HEK293T (cell line): ENCODE data around the gene CC2D2B.
"Not testable (repeated sequence)": the region's sequence is repeated elsewhere in the genome, so short reads cannot be mapped to it uniquely, and the experiment has no call there.

Source experiments
- CTCF ChIA-PET: fragments of 350-600 bp; formaldehyde crosslinking; extraction: SDS; loops from one replicate; lab custom pipeline; 2021; ENCODE audit warnings: antibody characterized with exemption, inconsistent platforms; lab: Yijun Ruan, JAX
- POLR2A ChIA-PET: fragments of 350-600 bp; formaldehyde crosslinking; extraction: SDS; loops from one replicate; lab custom pipeline; 2020; ENCODE audit warnings: antibody characterized with exemption, inconsistent platforms; lab: Yijun Ruan, JAX
- DNase-seq: peaks from one replicate; pipeline ENCODE4 v3.0.0; 2012; ENCODE audit warnings: mixed read lengths; ENCODE audit errors: extremely low spot score
- ARNT ChIP-seq: fragments of 450-650 bp; IDR thresholded peaks from 2 replicates; pipeline ENCODE4 v1.6.1; 2017; ENCODE audit warnings: mild to moderate bottlenecking
- BHLHE40 ChIP-seq: fragments of 450-650 bp; IDR thresholded peaks from 2 replicates; pipeline ENCODE4 v1.6.1; 2016; ENCODE audit warnings: mild to moderate bottlenecking, moderate library complexity, borderline replicate concordance
- CTBP1 ChIP-seq: fragments of 450-650 bp; IDR thresholded peaks from 2 replicates; pipeline ENCODE4 v1.6.1; 2016; ENCODE audit warnings: borderline replicate concordance
- ELF4 ChIP-seq: fragments of 450-650 bp; IDR thresholded peaks from 2 replicates; pipeline ENCODE4 v1.6.1; 2017; ENCODE audit warnings: antibody characterized with exemption
- FOXA1 ChIP-seq: fragments of 450-650 bp; IDR thresholded peaks from 2 replicates; pipeline ENCODE4 v1.6.1; 2016; ENCODE audit warnings: mild to moderate bottlenecking
- FOXK2 ChIP-seq: fragments of 450-650 bp; IDR thresholded peaks from 2 replicates; pipeline ENCODE4 v1.6.1; 2016; ENCODE audit warnings: mild to moderate bottlenecking
- FOXM1 ChIP-seq: fragments of 450-650 bp; IDR thresholded peaks from 2 replicates; pipeline ENCODE4 v1.6.1; 2017; ENCODE audit warnings: mild to moderate bottlenecking, borderline replicate concordance
- HDGF ChIP-seq: fragments of 450-650 bp; IDR thresholded peaks from 2 replicates; pipeline ENCODE4 v1.6.1; 2017; ENCODE audit warnings: antibody characterized with exemption, borderline replicate concordance
- L3MBTL2 ChIP-seq: fragments of 450-650 bp; conservative IDR thresholded peaks from 2 replicates; pipeline ENCODE4 v1.6.1; 2016; ENCODE audit warnings: mild to moderate bottlenecking
- LEF1 ChIP-seq: fragments of 450-650 bp; IDR thresholded peaks from 2 replicates; pipeline ENCODE4 v1.6.1; 2017; ENCODE audit warnings: mild to moderate bottlenecking, borderline replicate concordance
- NFRKB ChIP-seq: fragments of 450-650 bp; IDR thresholded peaks from 2 replicates; pipeline ENCODE4 v1.6.1; 2016; ENCODE audit warnings: mild to moderate bottlenecking, moderate library complexity
- PKNOX1 ChIP-seq: fragments of 450-650 bp; IDR thresholded peaks from 2 replicates; pipeline ENCODE4 v1.6.1; 2016
- SP1 ChIP-seq: fragments of 450-650 bp; IDR thresholded peaks from 2 replicates; pipeline ENCODE4 v1.6.1; 2017
- SUZ12 ChIP-seq: fragments of 450-650 bp; IDR thresholded peaks from 2 replicates; pipeline ENCODE4 v1.6.1; 2016; ENCODE audit warnings: mild to moderate bottlenecking
- TARDBP ChIP-seq: fragments of 450-650 bp; IDR thresholded peaks from 2 replicates; pipeline ENCODE4 v1.6.1; 2016
- ZNF384 ChIP-seq: fragments of 450-650 bp; IDR thresholded peaks from 2 replicates; pipeline ENCODE4 v1.6.1; 2016

Gene CC2D2B

GRCh38 chr10:95982200-95982599 lies 74.4 kb downstream of the CC2D2B start:
- no peak for DNase-seq
- TF ChIP-seq BHLHE40 (no peak), CTBP1 (no peak), ELF4 (no peak), ARNT (no peak), FOXA1 (no peak), LEF1 (no peak), FOXK2 (no peak), NFRKB (no peak)
- ChIA-PET POLR2A (no interaction called here), CTCF (no interaction called here)

- POLR2A ChIA-PET: no interaction called here
- TF ChIP-seq PKNOX1: no peak
- DNase-seq: no peak
- CTCF ChIA-PET: no interaction called here
Observed at GRCh38 chr10:95987685-95988426, 80.1 kb downstream of the CC2D2B start.

GRCh38 chr10:95988702-95989101 lies 80.9 kb downstream of the CC2D2B start:
- CTCF ChIA-PET: interaction anchor here (0.7 to 1.1 kb wide), 2 partner anchors 15 to 295 kb away, joined by 3 to 4 read pairs; partner anchors contain the start of gene TCTN3
- DNase-seq: no peak
- POLR2A ChIA-PET: no interaction called here
- TF ChIP-seq TARDBP (no peak), NFRKB (no peak), SUZ12 (no peak), CTBP1 (no peak), ELF4 (no peak), FOXM1 (no peak), ARNT (no peak), L3MBTL2 (no peak), BHLHE40 (no peak), FOXK2 (no peak), FOXA1 (no peak), PKNOX1 (no peak), ZNF384 (no peak), LEF1 (no peak)

- POLR2A ChIA-PET, DNase-seq, CTCF ChIA-PET: not testable (repeated sequence)
Observed at GRCh38 chr10:95994376-95994775, 86.6 kb downstream of the CC2D2B start.

GRCh38 chr10:95998255-95998784 lies 90.5 kb downstream of the CC2D2B start:
- TF ChIP-seq ARNT (no peak), SUZ12 (no peak), TARDBP (no peak), BHLHE40 (no peak), SP1 (no peak), L3MBTL2 (no peak), FOXA1 (no peak), CTBP1 (no peak), FOXK2 (no peak)
- POLR2A ChIA-PET: no interaction called here
- CTCF ChIA-PET: no interaction called here
- no peak for DNase-seq

- no peak for DNase-seq
- TF ChIP-seq LEF1 (no peak), FOXA1 (no peak), HDGF (no peak), ZNF384 (no peak), SP1 (no peak), CTBP1 (no peak), BHLHE40 (no peak), PKNOX1 (no peak), FOXM1 (no peak), FOXK2 (no peak), NFRKB (no peak), ARNT (no peak)
- ChIA-PET POLR2A (no interaction called here), CTCF (interaction anchor here (1.4 kb wide), 1 partner anchor 320 kb away, joined by 4 read pairs; the partner anchor contains the start of gene TCTN3)
Observed at GRCh38 chr10:96013956-96014355, 106.2 kb downstream of the CC2D2B start.
